IMR-90 (cell line): Measurements from ENCODE around the gene PCBD1.

Experiments
- MXI1 ChIP-seq: IDR thresholded peaks from 2 replicates; pipeline ENCODE4 v1.6.1; 2012; ENCODE audit warnings: low read depth, mild to moderate bottlenecking, low read length, moderate library complexity, borderline replicate concordance
- RFX5 ChIP-seq: IDR thresholded peaks from 2 replicates; pipeline ENCODE4 v1.8.0; 2012; ENCODE audit warnings: low read depth, mild to moderate bottlenecking, low read length, moderate library complexity
- TF ChIP-seq, protein P1 (sequence below): conservative IDR thresholded peaks from 2 replicates; pipeline ENCODE4 v1.5.1; 2012; ENCODE audit warnings: mild to moderate bottlenecking, low read depth, low read length, improper control_type of control experiment

DNA sequence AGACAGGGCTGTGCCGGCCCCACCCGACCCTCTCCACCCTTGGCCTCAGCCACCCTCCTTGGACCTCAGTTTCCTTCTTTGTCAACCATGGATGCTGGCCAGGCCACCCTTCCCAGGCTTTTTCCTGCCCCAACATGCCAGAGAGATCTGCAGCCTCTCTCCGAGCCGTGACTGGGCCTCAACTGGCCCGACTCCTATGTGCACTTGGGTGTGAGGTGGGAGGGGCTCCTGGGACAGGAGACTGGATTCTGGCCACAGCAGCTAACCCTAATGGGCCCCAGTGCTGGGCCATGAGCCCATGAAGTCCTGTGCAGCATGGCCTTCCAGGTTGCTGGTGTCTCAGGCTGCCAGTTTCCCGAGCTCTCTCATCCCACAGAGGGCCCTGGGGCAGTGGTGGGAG, 47.7 kb upstream of the PCBD1 start:
- TF ChIP-seq, protein P1, sequence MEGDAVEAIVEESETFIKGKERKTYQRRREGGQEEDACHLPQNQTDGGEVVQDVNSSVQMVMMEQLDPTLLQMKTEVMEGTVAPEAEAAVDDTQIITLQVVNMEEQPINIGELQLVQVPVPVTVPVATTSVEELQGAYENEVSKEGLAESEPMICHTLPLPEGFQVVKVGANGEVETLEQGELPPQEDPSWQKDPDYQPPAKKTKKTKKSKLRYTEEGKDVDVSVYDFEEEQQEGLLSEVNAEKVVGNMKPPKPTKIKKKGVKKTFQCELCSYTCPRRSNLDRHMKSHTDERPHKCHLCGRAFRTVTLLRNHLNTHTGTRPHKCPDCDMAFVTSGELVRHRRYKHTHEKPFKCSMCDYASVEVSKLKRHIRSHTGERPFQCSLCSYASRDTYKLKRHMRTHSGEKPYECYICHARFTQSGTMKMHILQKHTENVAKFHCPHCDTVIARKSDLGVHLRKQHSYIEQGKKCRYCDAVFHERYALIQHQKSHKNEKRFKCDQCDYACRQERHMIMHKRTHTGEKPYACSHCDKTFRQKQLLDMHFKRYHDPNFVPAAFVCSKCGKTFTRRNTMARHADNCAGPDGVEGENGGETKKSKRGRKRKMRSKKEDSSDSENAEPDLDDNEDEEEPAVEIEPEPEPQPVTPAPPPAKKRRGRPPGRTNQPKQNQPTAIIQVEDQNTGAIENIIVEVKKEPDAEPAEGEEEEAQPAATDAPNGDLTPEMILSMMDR, result no peak
- TF ChIP-seq RFX5 (no peak), MXI1 (no peak)
